ENCODE measurements around the gene C1QL1. TPM values are rescaled to one million over a fixed set of nuclear protein-coding genes. Genes with fewer than 3 reads are reported as not detected.
A peak's percentile ranks its signal among the peaks of the same experiment; 100 is the strongest.

C1QL1 gene
- total and polyA plus RNA-seq, 2 of the 13 experiments (the other 11 are each of a cell fraction or from before 2014, with no cell fraction given) = 0.11 TPM

- TF ChIP-seq, protein P1, sequence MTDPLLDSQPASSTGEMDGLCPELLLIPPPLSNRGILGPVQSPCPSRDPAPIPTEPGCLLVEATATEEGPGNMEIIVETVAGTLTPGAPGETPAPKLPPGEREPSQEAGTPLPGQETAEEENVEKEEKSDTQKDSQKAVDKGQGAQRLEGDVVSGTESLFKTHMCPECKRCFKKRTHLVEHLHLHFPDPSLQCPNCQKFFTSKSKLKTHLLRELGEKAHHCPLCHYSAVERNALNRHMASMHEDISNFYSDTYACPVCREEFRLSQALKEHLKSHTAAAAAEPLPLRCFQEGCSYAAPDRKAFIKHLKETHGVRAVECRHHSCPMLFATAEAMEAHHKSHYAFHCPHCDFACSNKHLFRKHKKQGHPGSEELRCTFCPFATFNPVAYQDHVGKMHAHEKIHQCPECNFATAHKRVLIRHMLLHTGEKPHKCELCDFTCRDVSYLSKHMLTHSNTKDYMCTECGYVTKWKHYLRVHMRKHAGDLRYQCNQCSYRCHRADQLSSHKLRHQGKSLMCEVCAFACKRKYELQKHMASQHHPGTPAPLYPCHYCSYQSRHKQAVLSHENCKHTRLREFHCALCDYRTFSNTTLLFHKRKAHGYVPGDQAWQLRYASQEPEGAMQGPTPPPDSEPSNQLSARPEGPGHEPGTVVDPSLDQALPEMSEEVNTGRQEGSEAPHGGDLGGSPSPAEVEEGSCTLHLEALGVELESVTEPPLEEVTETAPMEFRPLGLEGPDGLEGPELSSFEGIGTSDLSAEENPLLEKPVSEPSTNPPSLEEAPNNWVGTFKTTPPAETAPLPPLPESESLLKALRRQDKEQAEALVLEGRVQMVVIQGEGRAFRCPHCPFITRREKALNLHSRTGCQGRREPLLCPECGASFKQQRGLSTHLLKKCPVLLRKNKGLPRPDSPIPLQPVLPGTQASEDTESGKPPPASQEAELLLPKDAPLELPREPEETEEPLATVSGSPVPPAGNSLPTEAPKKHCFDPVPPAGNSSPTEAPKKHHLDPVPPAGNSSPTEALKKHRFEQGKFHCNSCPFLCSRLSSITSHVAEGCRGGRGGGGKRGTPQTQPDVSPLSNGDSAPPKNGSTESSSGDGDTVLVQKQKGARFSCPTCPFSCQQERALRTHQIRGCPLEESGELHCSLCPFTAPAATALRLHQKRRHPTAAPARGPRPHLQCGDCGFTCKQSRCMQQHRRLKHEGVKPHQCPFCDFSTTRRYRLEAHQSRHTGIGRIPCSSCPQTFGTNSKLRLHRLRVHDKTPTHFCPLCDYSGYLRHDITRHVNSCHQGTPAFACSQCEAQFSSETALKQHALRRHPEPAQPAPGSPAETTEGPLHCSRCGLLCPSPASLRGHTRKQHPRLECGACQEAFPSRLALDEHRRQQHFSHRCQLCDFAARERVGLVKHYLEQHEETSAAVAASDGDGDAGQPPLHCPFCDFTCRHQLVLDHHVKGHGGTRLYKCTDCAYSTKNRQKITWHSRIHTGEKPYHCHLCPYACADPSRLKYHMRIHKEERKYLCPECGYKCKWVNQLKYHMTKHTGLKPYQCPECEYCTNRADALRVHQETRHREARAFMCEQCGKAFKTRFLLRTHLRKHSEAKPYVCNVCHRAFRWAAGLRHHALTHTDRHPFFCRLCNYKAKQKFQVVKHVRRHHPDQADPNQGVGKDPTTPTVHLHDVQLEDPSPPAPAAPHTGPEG (CRISPR knock-in tag; IDR thresholded peaks at IDR 0.05) = 0 out of 2 replicates have a peak, but pooled peaks have one; percentile 56
- no peak for TF ChIP-seq CAMTA2 (CRISPR knock-in tag; IDR thresholded peaks at IDR 0.05; ENCODE audit: borderline replicate concordance)
- TF ChIP-seq MYC (CRISPR knock-in tag; IDR thresholded peaks at IDR 0.05; ENCODE audit: borderline replicate concordance) = peak; percentile 91
- TF ChIP-seq, protein P2, sequence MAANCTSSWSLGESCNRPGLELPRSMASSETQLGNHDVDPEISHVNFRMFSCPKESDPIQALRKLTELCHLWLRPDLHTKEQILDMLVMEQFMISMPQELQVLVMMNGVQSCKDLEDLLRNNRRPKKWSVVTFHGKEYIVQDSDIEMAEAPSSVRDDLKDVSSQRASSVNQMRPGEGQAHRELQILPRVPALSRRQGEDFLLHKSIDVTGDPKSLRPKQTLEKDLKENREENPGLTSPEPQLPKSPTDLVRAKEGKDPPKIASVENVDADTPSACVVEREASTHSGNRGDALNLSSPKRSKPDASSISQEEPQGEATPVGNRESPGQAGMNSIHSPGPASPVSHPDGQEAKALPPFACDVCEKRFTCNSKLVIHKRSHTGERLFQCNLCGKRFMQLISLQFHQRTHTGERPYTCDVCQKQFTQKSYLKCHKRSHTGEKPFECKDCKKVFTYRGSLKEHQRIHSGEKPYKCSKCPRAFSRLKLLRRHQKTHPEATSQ (CRISPR knock-in tag; IDR thresholded peaks at IDR 0.05; ENCODE audit: borderline replicate concordance) = 0 out of 2 replicates have a peak, but pooled peaks have one; percentile 46
- peak; percentile 74; the same call in 1 of the 2 replicates for TF ChIP-seq ZNF292 (CRISPR knock-in tag; IDR thresholded peaks at IDR 0.05; ENCODE audit: borderline replicate concordance, low read depth)
- TF ChIP-seq, protein P3, sequence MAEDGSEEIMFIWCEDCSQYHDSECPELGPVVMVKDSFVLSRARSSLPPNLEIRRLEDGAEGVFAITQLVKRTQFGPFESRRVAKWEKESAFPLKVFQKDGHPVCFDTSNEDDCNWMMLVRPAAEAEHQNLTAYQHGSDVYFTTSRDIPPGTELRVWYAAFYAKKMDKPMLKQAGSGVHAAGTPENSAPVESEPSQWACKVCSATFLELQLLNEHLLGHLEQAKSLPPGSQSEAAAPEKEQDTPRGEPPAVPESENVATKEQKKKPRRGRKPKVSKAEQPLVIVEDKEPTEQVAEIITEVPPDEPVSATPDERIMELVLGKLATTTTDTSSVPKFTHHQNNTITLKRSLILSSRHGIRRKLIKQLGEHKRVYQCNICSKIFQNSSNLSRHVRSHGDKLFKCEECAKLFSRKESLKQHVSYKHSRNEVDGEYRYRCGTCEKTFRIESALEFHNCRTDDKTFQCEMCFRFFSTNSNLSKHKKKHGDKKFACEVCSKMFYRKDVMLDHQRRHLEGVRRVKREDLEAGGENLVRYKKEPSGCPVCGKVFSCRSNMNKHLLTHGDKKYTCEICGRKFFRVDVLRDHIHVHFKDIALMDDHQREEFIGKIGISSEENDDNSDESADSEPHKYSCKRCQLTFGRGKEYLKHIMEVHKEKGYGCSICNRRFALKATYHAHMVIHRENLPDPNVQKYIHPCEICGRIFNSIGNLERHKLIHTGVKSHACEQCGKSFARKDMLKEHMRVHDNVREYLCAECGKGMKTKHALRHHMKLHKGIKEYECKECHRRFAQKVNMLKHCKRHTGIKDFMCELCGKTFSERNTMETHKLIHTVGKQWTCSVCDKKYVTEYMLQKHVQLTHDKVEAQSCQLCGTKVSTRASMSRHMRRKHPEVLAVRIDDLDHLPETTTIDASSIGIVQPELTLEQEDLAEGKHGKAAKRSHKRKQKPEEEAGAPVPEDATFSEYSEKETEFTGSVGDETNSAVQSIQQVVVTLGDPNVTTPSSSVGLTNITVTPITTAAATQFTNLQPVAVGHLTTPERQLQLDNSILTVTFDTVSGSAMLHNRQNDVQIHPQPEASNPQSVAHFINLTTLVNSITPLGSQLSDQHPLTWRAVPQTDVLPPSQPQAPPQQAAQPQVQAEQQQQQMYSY (CRISPR knock-in tag; IDR thresholded peaks at IDR 0.05) = no peak
- TF ChIP-seq GTF2F1 (IDR thresholded peaks at IDR 0.05; ENCODE audit: low read length) = no peak
- TF ChIP-seq TEAD3 (CRISPR knock-in tag; optimal IDR thresholded peaks at IDR 0.05; ENCODE audit: borderline replicate concordance) = peak; percentile 12
- 0 out of 2 replicates have a peak, but pooled peaks have one; percentile 6 for TF ChIP-seq RARA (CRISPR knock-in tag; IDR thresholded peaks at IDR 0.05)
- TF ChIP-seq HNRNPH1 (optimal IDR thresholded peaks at IDR 0.05; ENCODE audit: low read depth, low read length) = peak; percentile 73
- TF ChIP-seq ZNF10 (CRISPR knock-in tag; IDR thresholded peaks at IDR 0.05; ENCODE audit: borderline replicate concordance, low read depth) = no peak
- no peak; the same call in 1 of the 2 replicates for TF ChIP-seq ATF1 (CRISPR knock-in tag; IDR thresholded peaks at IDR 0.05)
- TF ChIP-seq ZNF350 (CRISPR knock-in tag; IDR thresholded peaks at IDR 0.05; ENCODE audit: borderline replicate concordance, low read depth) = peak; percentile 88; the same call in 1 of the 2 replicates
- TF ChIP-seq ZNF720 (CRISPR knock-in tag; IDR thresholded peaks at IDR 0.05) = no peak
- TF ChIP-seq FOXA3 (CRISPR knock-in tag; IDR thresholded peaks at IDR 0.05) = peak; percentile 24; the same call in 1 of the 2 replicates
These were observed 20.4 kb downstream of the C1QL1 start, which contains the start of gene KIF18B (continued) for GRCh38 chr17:44947461-44948314.

Measured in HepG2 (cell line).